IMR-90 (cell line): ENCODE measurements around the gene PXT1. TPM values are rescaled to one million over a fixed set of nuclear protein-coding genes. Genes with fewer than 3 reads are reported as not detected.

ENCODE experiments used
- ATAC-seq: fragments of 200-7000 bp; cut with Tn5 transposase; 2 replicates; pipeline ENCODE4 v1.9.1; 2020; ENCODE audit warnings: low read depth, mild to moderate bottlenecking, moderate library complexity
- BruUV-seq: library from RNA; stranded (reverse); fragments of 400-500 nt; replicated peaks from 2 replicates; lab custom pipeline; 2021; lab: Mats Ljungman, UMichigan
- CTCF ChIA-PET: fragments of 300-600 bp; formaldehyde crosslinking; extraction: SDS; loops from one replicate; lab custom pipeline; 2021; ENCODE audit warnings: antibody characterized with exemption; lab: Yijun Ruan, JAX
- POLR2A ChIA-PET: fragments of 300-600 bp; sonication (Branson Sonifier 250); formaldehyde crosslinking; loops from one replicate; lab custom pipeline; 2022; ENCODE audit warnings: antibody characterized with exemption; ENCODE audit not compliant: unreplicated experiment; lab: Charles Lee
- DNase-seq: peaks from one replicate; pipeline ENCODE4 v3.0.0; 2013
- H2AFZ ChIP-seq: replicated peaks from 2 replicates; pipeline ENCODE3; 2013; ENCODE audit warnings: low read length, mild to moderate bottlenecking; ENCODE audit not compliant: poor library complexity
- H2AK5ac ChIP-seq: 2 replicates; pipeline ENCODE4 v1.6.1; 2013; ENCODE audit warnings: low read depth, low read length, inconsistent platforms
- H2AK9ac ChIP-seq: replicated peaks from 2 replicates; pipeline ENCODE3; 2013; ENCODE audit warnings: mild to moderate bottlenecking, low read depth, low read length, moderate library complexity; ENCODE audit not compliant: poor library complexity
- H2BK120ac ChIP-seq: 2 replicates; pipeline ENCODE4 v1.6.1; 2013; ENCODE audit warnings: low read depth, low read length, inconsistent platforms
- H2BK15ac ChIP-seq: 3 replicates; pipeline ENCODE4 v1.6.1; 2013; ENCODE audit warnings: low read depth, low read length, inconsistent platforms
- H2BK20ac ChIP-seq: 2 replicates; pipeline ENCODE4 v1.6.1; 2013; ENCODE audit warnings: low read depth, mild to moderate bottlenecking, inconsistent platforms, low read length, moderate library complexity
- H2BK5ac ChIP-seq: 2 replicates; pipeline ENCODE4 v1.6.1; 2013; ENCODE audit warnings: mild to moderate bottlenecking, low read depth, low read length, inconsistent platforms; ENCODE audit not compliant: poor library complexity, severe bottlenecking
- H3K14ac ChIP-seq: replicated peaks from 2 replicates; pipeline ENCODE4 v1.6.1; 2013; ENCODE audit warnings: low read depth, low read length, inconsistent platforms
- H3K18ac ChIP-seq: 2 replicates; pipeline ENCODE4 v1.6.1; 2013; ENCODE audit warnings: low read depth, low read length, control low read depth
- H3K23ac ChIP-seq: 2 replicates; pipeline ENCODE4 v1.6.1; 2013; ENCODE audit warnings: low read depth, low read length, inconsistent platforms
- H3K27ac ChIP-seq: 2 replicates; pipeline ENCODE4 v1.5.1; 2013; ENCODE audit warnings: mild to moderate bottlenecking, control low read depth, low read length; ENCODE audit not compliant: insufficient read depth
- H3K27me3 ChIP-seq: 2 replicates; pipeline ENCODE4 v1.6.1; 2013; ENCODE audit warnings: low read length; ENCODE audit not compliant: control insufficient read depth, insufficient read depth
- H3K36me3 ChIP-seq: 2 replicates; pipeline ENCODE4 v1.6.1; 2013; ENCODE audit warnings: low read length, mixed read lengths; ENCODE audit not compliant: control insufficient read depth, insufficient read depth
- H3K4ac ChIP-seq: 2 replicates; pipeline ENCODE4 v1.6.1; 2013; ENCODE audit warnings: low read depth, low read length, inconsistent platforms
- H3K4me1 ChIP-seq: 2 replicates; pipeline ENCODE4 v1.6.1; 2013; ENCODE audit warnings: low read length, mixed read lengths; ENCODE audit not compliant: control insufficient read depth, insufficient read depth
- H3K4me2 ChIP-seq: 2 replicates; pipeline ENCODE4 v1.6.1; 2013; ENCODE audit warnings: low read depth, mild to moderate bottlenecking, control low read depth, low read length, moderate library complexity
- H3K4me3 ChIP-seq: 2 replicates; pipeline ENCODE4 v1.5.1; 2013; ENCODE audit warnings: low read depth, mild to moderate bottlenecking, control low read depth, low read length, moderate library complexity; ENCODE audit not compliant: insufficient read depth
- H3K56ac ChIP-seq: 2 replicates; pipeline ENCODE4 v1.6.1; 2013; ENCODE audit warnings: low read length, inconsistent platforms; ENCODE audit not compliant: insufficient read depth; ENCODE audit errors: extremely low read depth
- H3K79me1 ChIP-seq, 2 experiments: 2 replicates each; pipeline ENCODE4 v1.6.1; 2013; ENCODE audit warnings: low read length in 2 of 2, inconsistent platforms in 1 of 2, low read depth in 1 of 2
- H3K9ac ChIP-seq: 2 replicates; pipeline ENCODE4 v1.6.1; 2013; ENCODE audit warnings: low read depth, low read length, control low read depth
- H3K9me1 ChIP-seq: 2 replicates; pipeline ENCODE4 v1.6.1; 2013; ENCODE audit warnings: low read length, inconsistent platforms; ENCODE audit not compliant: insufficient read depth
- H3K9me3 ChIP-seq: 2 replicates; pipeline ENCODE4 v1.6.1; 2013; ENCODE audit warnings: low read length; ENCODE audit not compliant: control insufficient read depth, insufficient read depth
- H4K20me1 ChIP-seq: 2 replicates; pipeline ENCODE4 v1.6.1; 2013; ENCODE audit warnings: low read length, inconsistent platforms; ENCODE audit not compliant: insufficient read depth
- H4K5ac ChIP-seq: 2 replicates; pipeline ENCODE4 v1.6.1; 2013; ENCODE audit warnings: mild to moderate bottlenecking, low read depth, low read length, control low read depth
- H4K8ac ChIP-seq, 2 experiments: 2 replicates each; pipeline ENCODE4 v1.6.1; 2013; ENCODE audit warnings: low read depth in 2 of 2, low read length in 2 of 2, control low read depth in 1 of 2, inconsistent platforms in 1 of 2
- H4K91ac ChIP-seq: 2 replicates; pipeline ENCODE4 v1.6.1; 2013; ENCODE audit warnings: low read depth, low read length, inconsistent platforms; ENCODE audit not compliant: insufficient read depth
- BHLHE40 ChIP-seq: fragments of 150-350 bp; IDR thresholded peaks from 2 replicates; pipeline ENCODE4 v1.6.1; 2016; ENCODE audit warnings: mild to moderate bottlenecking, low read depth, low read length
- CEBPB ChIP-seq: IDR thresholded peaks from 2 replicates; pipeline ENCODE4 v1.6.1; 2012; ENCODE audit warnings: low read depth, low read length, improper control_type of control experiment
- NFE2L2 ChIP-seq: fragments of 150-350 bp; IDR thresholded peaks from 2 replicates; pipeline ENCODE4 v1.6.1; 2016; ENCODE audit warnings: low read depth, mild to moderate bottlenecking, low read length
- whole genome bisulfite sequencing, 2 experiments: methylation state at CpG; one replicate each; pipeline versions ENCODE4 v1.1.5 to v1.1.7; 2013; ENCODE audit warnings: missing lambda C conversion rate in 2 of 2; ENCODE audit not compliant: insufficient read length in 1 of 2; ENCODE audit errors: extremely low coverage in 2 of 2; 5-methylcytosine and 5-hydroxymethylcytosine counted together
- dilution Hi-C: fragments of 300-500 bp; cut with HindIII; formaldehyde crosslinking; loops from one replicate; pipeline ENCODE4 v1.14.3; 2018; ENCODE audit warnings: low sequenced_read_pairs; ENCODE audit not compliant: unreplicated experiment
- in situ Hi-C: fragments of 300-500 bp; cut with MboI; formaldehyde crosslinking; loops from 3 replicates; pipeline ENCODE4 v1.14.3; 2019; ENCODE audit warnings: low sequenced_read_pairs, inconsistent platforms, mixed read lengths
- intact Hi-C: fragments of 100-400 bp; cut with micrococcal nuclease; formaldehyde crosslinking; loops from 2 replicates; pipeline ENCODE4 v1.10.0; 2022
- polyA plus RNA-seq, 3 experiments: library from polyadenylated mRNA; depleted of rRNA; stranded (reverse); fragments of >200 nt; gene quantifications; 2 replicates each; pipeline ENCODE4 v1.2.3, GENCODE V29; 2012; ENCODE audit warnings: low replicate concordance in 1 of 3
- total RNA-seq: library from RNA; depleted of rRNA; stranded (reverse); fragments of >200 nt; gene quantifications from 2 replicates; pipeline ENCODE4 v1.2.3, GENCODE V29; 2012
- TF ChIP-seq, protein P1 (sequence below): fragments of 150-350 bp; IDR thresholded peaks from 2 replicates; pipeline ENCODE4 v1.6.1; 2017; ENCODE audit warnings: mild to moderate bottlenecking, antibody characterized with exemption, low read length, low read depth

Gene PXT1
- total and polyA plus RNA-seq, 2 of the 4 experiments (the other 2 are of a cell fraction), result not detected

DNA sequence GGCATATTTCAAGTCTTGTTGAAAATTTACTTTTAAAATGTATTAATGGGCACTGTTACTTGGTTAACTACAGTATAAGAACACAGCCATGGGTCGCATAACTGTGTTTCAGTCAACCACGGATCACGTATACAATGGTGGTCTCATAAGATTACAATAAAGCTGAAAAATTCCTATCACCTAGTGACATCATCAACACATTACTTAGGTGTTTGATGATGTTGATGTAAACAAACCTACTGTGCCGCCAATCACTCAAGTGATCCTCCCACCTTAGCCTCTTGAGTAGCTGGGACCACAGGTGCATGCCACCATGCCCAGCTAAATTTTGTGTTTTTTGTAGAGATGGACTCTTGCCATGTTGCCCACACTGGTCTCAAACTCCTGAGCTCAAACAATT is 38.5 kb downstream of the PXT1 start:
- no peak overlapping the region for H3K4me3 ChIP-seq
- H3K27me3 ChIP-seq, result peaks cover 15% of the 10 kb centered on the region
- H3K56ac ChIP-seq, result no peak overlapping the region
- in situ Hi-C loops, result no loop called here
- ChIA-PET POLR2A (no interaction called here), CTCF (no interaction called here)
- dilution Hi-C loops, result no loop called here
- no peak overlapping the region for H3K4me2 ChIP-seq
- no peak overlapping the region for H2AK9ac ChIP-seq
- BruUV-seq, result no TSS peak
- H4K8ac ChIP-seq, result no peak overlapping the region
- no CpG with 5 or more reads among the region's 4 CpGs for WGBS, 2 experiments
- no peak for TF ChIP-seq BHLHE40
- TF ChIP-seq, protein P1, sequence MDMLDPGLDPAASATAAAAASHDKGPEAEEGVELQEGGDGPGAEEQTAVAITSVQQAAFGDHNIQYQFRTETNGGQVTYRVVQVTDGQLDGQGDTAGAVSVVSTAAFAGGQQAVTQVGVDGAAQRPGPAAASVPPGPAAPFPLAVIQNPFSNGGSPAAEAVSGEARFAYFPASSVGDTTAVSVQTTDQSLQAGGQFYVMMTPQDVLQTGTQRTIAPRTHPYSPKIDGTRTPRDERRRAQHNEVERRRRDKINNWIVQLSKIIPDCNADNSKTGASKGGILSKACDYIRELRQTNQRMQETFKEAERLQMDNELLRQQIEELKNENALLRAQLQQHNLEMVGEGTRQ, result no peak
- TF ChIP-seq NFE2L2, result no peak
- TF ChIP-seq CEBPB, result no peak
- peaks cover 6% of the 10 kb centered on the region for H3K9me3 ChIP-seq
- H3K4ac ChIP-seq, result no peak overlapping the region
- ATAC-seq (no peak), DNase-seq (no peak)
- no peak overlapping the region for H4K5ac ChIP-seq
- no peak overlapping the region for H3K27ac ChIP-seq
- H2AFZ ChIP-seq, result no peak overlapping the region
- no peak overlapping the region for H2BK15ac ChIP-seq
- H3K23ac ChIP-seq, result no peak overlapping the region
- H3K4me1 ChIP-seq, result no peaks in the 10 kb centered on the region
- intact Hi-C loops, result no loop called here
- H3K9ac ChIP-seq, result no peak overlapping the region
- no peaks in the 10 kb centered on the region for H3K79me1 ChIP-seq
- no peak overlapping the region for H4K91ac ChIP-seq
- no peaks in the 10 kb centered on the region for H3K36me3 ChIP-seq
- H3K9me1 ChIP-seq, result no peaks in the 10 kb centered on the region
- no peak overlapping the region for H3K18ac ChIP-seq
- H4K20me1 ChIP-seq, result no peaks in the 10 kb centered on the region
- no peak overlapping the region for H3K14ac ChIP-seq
- H2BK20ac ChIP-seq, result no peak overlapping the region
- no peak overlapping the region for H2BK5ac ChIP-seq
- H2AK5ac ChIP-seq, result no peak overlapping the region
- no peak overlapping the region for H2BK120ac ChIP-seq
